ENCODE results near the gene STK24.

STK24 gene

GRCh38 chr13:98494769-98495168 lies 82.1 kb downstream of the STK24 start:
- DNase-seq (ENCODE audit: low read depth, low spot score): no peak
- ChIA-PET CTCF (interaction anchor here (0.9 to 1.9 kb wide), 4 partner anchors 9 to 13 kb away, joined by 3 to 8 read pairs (median 5); no protein-coding TSS in a partner anchor), POLR2A (no interaction called here)
- TF ChIP-seq CTCF (IDR thresholded peaks at IDR 0.05; ENCODE audit: insufficient read depth, low read length, missing control alignments): no peak
- H3K4me3 ChIP-seq (ENCODE audit: low read depth, low read length): no peak overlapping the region

GRCh38 chr13:98493042-98493712 lies 83.7 kb downstream of the STK24 start:
- ChIA-PET POLR2A (no interaction called here), CTCF (interaction anchor here (1.2 to 1.9 kb wide), 2 partner anchors 15 to 161 kb away, joined by 4 to 7 read pairs; no protein-coding TSS in a partner anchor)
- no peak overlapping the region for H3K4me3 ChIP-seq (ENCODE audit: low read depth, low read length)
- no peak for TF ChIP-seq CTCF (IDR thresholded peaks at IDR 0.05; ENCODE audit: insufficient read depth, low read length, missing control alignments)
- no peak for DNase-seq (ENCODE audit: low read depth, low spot score)

GRCh38 chr13:98492335-98493041 lies 84.4 kb downstream of the STK24 start:
- H3K4me3 ChIP-seq (ENCODE audit: low read depth, low read length): no peak overlapping the region
- ChIA-PET POLR2A (no interaction called here), CTCF (interaction anchor here (1.2 kb wide), 1 partner anchor 161 kb away, joined by 4 read pairs; no protein-coding TSS in a partner anchor)
- TF ChIP-seq CTCF (IDR thresholded peaks at IDR 0.05; ENCODE audit: insufficient read depth, low read length, missing control alignments): no peak
- DNase-seq (ENCODE audit: low read depth, low spot score): no peak

GRCh38 chr13:98490866-98491265 lies 86.0 kb downstream of the STK24 start:
- H3K4me3 ChIP-seq (ENCODE audit: low read depth, low read length): no peak overlapping the region
- DNase-seq (ENCODE audit: low read depth, low spot score): no peak
- ChIA-PET POLR2A (no interaction called here), CTCF (interaction anchor here (1.0 kb wide), 1 partner anchor 162 kb away, joined by 3 read pairs; no protein-coding TSS in a partner anchor)
- TF ChIP-seq CTCF (IDR thresholded peaks at IDR 0.05; ENCODE audit: insufficient read depth, low read length, missing control alignments): no peak

GRCh38 chr13:98490195-98490836 lies 86.6 kb downstream of the STK24 start:
- POLR2A ChIA-PET: no interaction called here
- CTCF ChIA-PET: interaction anchor here (1.0 to 1.6 kb wide), 2 partner anchors 10 to 163 kb away, joined by 3 to 4 read pairs; no protein-coding TSS in a partner anchor

More at GRCh38 chr13:98490195-98490836, 86.6 kb downstream of the STK24 start:
- no peak for DNase-seq (ENCODE audit: low read depth, low spot score)
- H3K4me3 ChIP-seq (ENCODE audit: low read depth, low read length): no peak overlapping the region
- no peak for TF ChIP-seq CTCF (IDR thresholded peaks at IDR 0.05; ENCODE audit: insufficient read depth, low read length, missing control alignments)
